HepG2 (cell line): ENCODE results near the gene PAM16. TPM values are rescaled to one million over a fixed set of nuclear protein-coding genes. Genes with fewer than 3 reads are reported as not detected.

Experiments
- ELF3 ChIP-seq: IDR thresholded peaks from 2 replicates; pipeline ENCODE4 v1.6.1; 2016; ENCODE audit warnings: missing genetic modification reagents, missing compliant biosample characterization
- GATAD2A ChIP-seq: IDR thresholded peaks from 2 replicates; pipeline ENCODE4 v1.6.1; 2016
- JUN ChIP-seq: sonication (generic); formaldehyde crosslinking; IDR thresholded peaks from 2 replicates; pipeline ENCODE4 v1.4.0; 2020; ENCODE audit warnings: mild to moderate bottlenecking, missing genetic modification reagents
- KAT7 ChIP-seq: IDR thresholded peaks from 2 replicates; pipeline ENCODE4 v1.6.1; 2018; ENCODE audit warnings: borderline replicate concordance, missing compliant biosample characterization
- NFKBIZ ChIP-seq: IDR thresholded peaks from 2 replicates; pipeline ENCODE4 v1.6.1; 2018; ENCODE audit warnings: missing genetic modification reagents, missing compliant biosample characterization
- PAX8 ChIP-seq: sonication (generic); formaldehyde crosslinking; IDR thresholded peaks from 2 replicates; pipeline ENCODE4 v1.8.0; 2022; ENCODE audit warnings: mild to moderate bottlenecking, missing genetic modification reagents, borderline replicate concordance
- PHF21A ChIP-seq: sonication (generic); formaldehyde crosslinking; IDR thresholded peaks from 2 replicates; pipeline ENCODE4 v1.5.0; 2020; ENCODE audit warnings: mild to moderate bottlenecking, missing genetic modification reagents
- POGZ ChIP-seq: sonication (generic); formaldehyde crosslinking; IDR thresholded peaks from 2 replicates; pipeline ENCODE4 v1.4.0; 2020; ENCODE audit warnings: mild to moderate bottlenecking, missing genetic modification reagents
- SMAD1 ChIP-seq: sonication (generic); formaldehyde crosslinking; IDR thresholded peaks from 2 replicates; pipeline ENCODE4 v1.4.0; 2020; ENCODE audit warnings: missing genetic modification reagents, low read depth, mild to moderate bottlenecking, borderline replicate concordance
- SNRNP70 ChIP-seq: fragments of 200-400 bp; formaldehyde crosslinking; IDR thresholded peaks from 2 replicates; pipeline ENCODE4 v1.6.1; 2017; ENCODE audit warnings: mild to moderate bottlenecking, low read depth, low read length, moderate library complexity
- TAF1 ChIP-seq: sonication (generic); formaldehyde crosslinking; IDR thresholded peaks from 2 replicates; pipeline ENCODE4 v1.4.0; 2020; ENCODE audit warnings: missing genetic modification reagents
- YEATS2 ChIP-seq: sonication (generic); formaldehyde crosslinking; IDR thresholded peaks from 2 replicates; pipeline ENCODE4 v1.4.0; 2020; ENCODE audit warnings: missing genetic modification reagents, borderline replicate concordance
- ZFP82 ChIP-seq: sonication (generic); formaldehyde crosslinking; IDR thresholded peaks from 2 replicates; pipeline ENCODE4 v1.5.1; 2020; ENCODE audit warnings: mild to moderate bottlenecking, missing genetic modification reagents, borderline replicate concordance
- ZNF253 ChIP-seq: sonication (generic); formaldehyde crosslinking; IDR thresholded peaks from 2 replicates; pipeline ENCODE4 v1.8.0; 2022; ENCODE audit warnings: mild to moderate bottlenecking, missing genetic modification reagents, borderline replicate concordance
- ZNF589 ChIP-seq: sonication (generic); formaldehyde crosslinking; conservative IDR thresholded peaks from 2 replicates; pipeline ENCODE4 v1.8.0; 2022; ENCODE audit warnings: mild to moderate bottlenecking, moderate library complexity, missing genetic modification reagents
- ZNF616 ChIP-seq: sonication (generic); formaldehyde crosslinking; IDR thresholded peaks from 2 replicates; pipeline ENCODE4 v1.5.0; 2020; ENCODE audit warnings: low read depth, mild to moderate bottlenecking, missing genetic modification reagents
- ZNF788 ChIP-seq: sonication (generic); formaldehyde crosslinking; IDR thresholded peaks from 2 replicates; pipeline ENCODE4 v1.5.0; 2020; ENCODE audit warnings: mild to moderate bottlenecking, missing genetic modification reagents, borderline replicate concordance
- polyA plus RNA-seq, 8 experiments: library from polyadenylated mRNA; depleted of rRNA in 3 of 8; stranded (reverse) in 7 of 8; unstranded in 1 of 8; fragments of >200 nt; fragmentation: Illumina TruSeq in 4 of 8; extraction: Trizol in 4 of 8; gene quantifications; 2 replicates each; pipeline versions ENCODE4 v1.2.1 to v1.2.3, GENCODE V29; 2011 to 2016; ENCODE audit warnings: low read depth in 4 of 8, missing spikeins in 1 of 8, mixed read lengths in 1 of 8; ENCODE audit not compliant: insufficient read depth in 1 of 8
- total RNA-seq, 5 experiments: library from RNA; depleted of rRNA; stranded (reverse); fragments of >200 nt; fragmentation: Illumina TruSeq; extraction: Trizol; gene quantifications; 2 replicates each; pipeline ENCODE4 v1.2.3, GENCODE V29; 2016; ENCODE audit warnings: low read depth in 1 of 5
- TF ChIP-seq, protein P1 (sequence below): sonication (generic); formaldehyde crosslinking; IDR thresholded peaks from 2 replicates; pipeline ENCODE4 v1.5.0; 2020; ENCODE audit warnings: mild to moderate bottlenecking, missing genetic modification reagents
- TF ChIP-seq, protein P2 (sequence below): IDR thresholded peaks from 2 replicates; pipeline ENCODE4 v1.6.1; 2016; ENCODE audit warnings: low read depth
- TF ChIP-seq, protein P3 (sequence below), 2 experiments: sonication (generic) in 1 of 2; formaldehyde crosslinking in 1 of 2; IDR thresholded peaks; 2 replicates each; pipeline versions ENCODE4 v1.6.1 to v1.9.0; 2014 to 2022; ENCODE audit warnings: antibody characterized with exemption in 1 of 2, borderline replicate concordance in 1 of 2, inconsistent platforms in 1 of 2, low read depth in 1 of 2, missing genetic modification reagents in 1 of 2

Gene PAM16
- total and polyA plus RNA-seq, 2 of the 13 experiments (the other 11 are each of a cell fraction or from before 2014, with no cell fraction given), result 51.5 to 51.8 TPM

DNA sequence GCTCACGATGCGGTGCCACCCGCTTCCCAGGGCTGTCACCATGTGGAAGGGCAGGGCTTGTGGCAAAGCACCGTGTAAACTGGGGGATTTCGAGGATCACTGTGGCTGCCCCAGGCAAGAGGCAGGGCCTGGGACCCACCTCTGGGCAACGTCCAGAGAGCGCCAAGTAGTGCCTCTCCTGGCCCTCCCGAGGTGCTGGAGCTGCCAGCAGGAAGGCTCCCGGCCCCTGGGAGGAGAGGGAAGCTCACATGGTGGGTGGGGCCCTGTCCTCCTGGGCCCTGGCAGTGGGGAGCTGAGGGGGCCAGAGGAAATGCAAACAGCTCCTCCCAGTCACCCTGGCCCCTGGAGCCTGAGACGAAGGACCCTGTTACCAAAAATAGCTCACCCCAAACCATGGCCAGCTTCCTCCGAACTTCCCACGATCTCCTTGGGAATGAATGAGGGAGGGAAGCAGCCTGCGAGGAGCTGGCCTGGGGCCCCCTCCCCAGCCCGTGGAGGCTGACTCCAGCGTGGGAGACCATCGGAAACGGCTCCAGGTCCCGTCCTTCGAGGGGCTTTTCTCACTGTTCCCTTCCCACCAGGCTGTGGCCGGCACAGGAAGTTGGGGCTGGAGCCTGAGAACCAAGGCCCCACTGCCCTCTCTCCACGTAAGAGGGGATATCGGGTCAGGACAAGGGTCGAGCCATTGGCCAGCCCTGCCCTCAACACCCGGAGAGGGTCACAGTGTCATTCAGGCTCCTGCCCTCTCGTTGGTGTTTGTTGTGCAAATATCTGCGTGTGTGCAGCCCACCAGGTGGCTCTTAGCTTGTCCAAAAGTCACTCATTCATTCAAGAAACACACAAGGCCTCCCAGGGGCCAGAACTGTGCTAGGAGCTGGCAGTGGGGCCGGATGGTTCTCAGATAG is 38.2 kb upstream of the PAM16 start (continued):
- TF ChIP-seq, protein P1, sequence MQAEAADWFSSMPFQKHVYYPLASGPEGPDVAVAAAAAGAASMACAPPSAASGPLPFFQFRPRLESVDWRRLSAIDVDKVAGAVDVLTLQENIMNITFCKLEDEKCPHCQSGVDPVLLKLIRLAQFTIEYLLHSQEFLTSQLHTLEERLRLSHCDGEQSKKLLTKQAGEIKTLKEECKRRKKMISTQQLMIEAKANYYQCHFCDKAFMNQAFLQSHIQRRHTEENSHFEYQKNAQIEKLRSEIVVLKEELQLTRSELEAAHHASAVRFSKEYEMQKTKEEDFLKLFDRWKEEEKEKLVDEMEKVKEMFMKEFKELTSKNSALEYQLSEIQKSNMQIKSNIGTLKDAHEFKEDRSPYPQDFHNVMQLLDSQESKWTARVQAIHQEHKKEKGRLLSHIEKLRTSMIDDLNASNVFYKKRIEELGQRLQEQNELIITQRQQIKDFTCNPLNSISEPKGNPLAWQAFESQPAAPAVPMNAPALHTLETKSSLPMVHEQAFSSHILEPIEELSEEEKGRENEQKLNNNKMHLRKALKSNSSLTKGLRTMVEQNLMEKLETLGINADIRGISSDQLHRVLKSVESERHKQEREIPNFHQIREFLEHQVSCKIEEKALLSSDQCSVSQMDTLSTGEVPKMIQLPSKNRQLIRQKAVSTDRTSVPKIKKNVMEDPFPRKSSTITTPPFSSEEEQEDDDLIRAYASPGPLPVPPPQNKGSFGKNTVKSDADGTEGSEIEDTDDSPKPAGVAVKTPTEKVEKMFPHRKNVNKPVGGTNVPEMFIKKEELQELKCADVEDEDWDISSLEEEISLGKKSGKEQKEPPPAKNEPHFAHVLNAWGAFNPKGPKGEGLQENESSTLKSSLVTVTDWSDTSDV (CRISPR knock-in tag), result no peak
- TF ChIP-seq PHF21A (CRISPR knock-in tag), result peak; percentile 61
- no peak for TF ChIP-seq SMAD1 (CRISPR knock-in tag)
- TF ChIP-seq PAX8 (CRISPR knock-in tag), result no peak
- no peak for TF ChIP-seq JUN (CRISPR knock-in tag)
- no peak for TF ChIP-seq YEATS2 (CRISPR knock-in tag)
- TF ChIP-seq, protein P2, sequence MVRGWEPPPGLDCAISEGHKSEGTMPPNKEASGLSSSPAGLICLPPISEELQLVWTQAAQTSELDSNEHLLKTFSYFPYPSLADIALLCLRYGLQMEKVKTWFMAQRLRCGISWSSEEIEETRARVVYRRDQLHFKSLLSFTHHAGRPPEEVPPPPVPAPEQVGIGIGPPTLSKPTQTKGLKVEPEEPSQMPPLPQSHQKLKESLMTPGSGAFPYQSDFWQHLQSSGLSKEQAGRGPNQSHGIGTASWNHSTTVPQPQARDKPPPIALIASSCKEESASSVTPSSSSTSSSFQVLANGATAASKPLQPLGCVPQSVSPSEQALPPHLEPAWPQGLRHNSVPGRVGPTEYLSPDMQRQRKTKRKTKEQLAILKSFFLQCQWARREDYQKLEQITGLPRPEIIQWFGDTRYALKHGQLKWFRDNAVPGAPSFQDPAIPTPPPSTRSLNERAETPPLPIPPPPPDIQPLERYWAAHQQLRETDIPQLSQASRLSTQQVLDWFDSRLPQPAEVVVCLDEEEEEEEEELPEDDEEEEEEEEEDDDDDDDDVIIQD (CRISPR knock-in tag), result no peak
- TF ChIP-seq SNRNP70, result no peak
- TF ChIP-seq, protein P3, sequence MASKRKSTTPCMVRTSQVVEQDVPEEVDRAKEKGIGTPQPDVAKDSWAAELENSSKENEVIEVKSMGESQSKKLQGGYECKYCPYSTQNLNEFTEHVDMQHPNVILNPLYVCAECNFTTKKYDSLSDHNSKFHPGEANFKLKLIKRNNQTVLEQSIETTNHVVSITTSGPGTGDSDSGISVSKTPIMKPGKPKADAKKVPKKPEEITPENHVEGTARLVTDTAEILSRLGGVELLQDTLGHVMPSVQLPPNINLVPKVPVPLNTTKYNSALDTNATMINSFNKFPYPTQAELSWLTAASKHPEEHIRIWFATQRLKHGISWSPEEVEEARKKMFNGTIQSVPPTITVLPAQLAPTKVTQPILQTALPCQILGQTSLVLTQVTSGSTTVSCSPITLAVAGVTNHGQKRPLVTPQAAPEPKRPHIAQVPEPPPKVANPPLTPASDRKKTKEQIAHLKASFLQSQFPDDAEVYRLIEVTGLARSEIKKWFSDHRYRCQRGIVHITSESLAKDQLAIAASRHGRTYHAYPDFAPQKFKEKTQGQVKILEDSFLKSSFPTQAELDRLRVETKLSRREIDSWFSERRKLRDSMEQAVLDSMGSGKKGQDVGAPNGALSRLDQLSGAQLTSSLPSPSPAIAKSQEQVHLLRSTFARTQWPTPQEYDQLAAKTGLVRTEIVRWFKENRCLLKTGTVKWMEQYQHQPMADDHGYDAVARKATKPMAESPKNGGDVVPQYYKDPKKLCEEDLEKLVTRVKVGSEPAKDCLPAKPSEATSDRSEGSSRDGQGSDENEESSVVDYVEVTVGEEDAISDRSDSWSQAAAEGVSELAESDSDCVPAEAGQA (IDR thresholded peaks at IDR 0.05; ENCODE audit: low read depth), result no peak
- TF ChIP-seq, protein P3 (CRISPR knock-in tag; IDR thresholded peaks at IDR 0.05; ENCODE audit: borderline replicate concordance), result no peak
- TF ChIP-seq ZNF253 (CRISPR knock-in tag), result no peak
- no peak for TF ChIP-seq ZNF589 (CRISPR knock-in tag)
- no peak for TF ChIP-seq KAT7 (CRISPR knock-in tag)
- no peak for TF ChIP-seq GATAD2A (CRISPR knock-in tag)
- TF ChIP-seq NFKBIZ, result no peak
- TF ChIP-seq ZFP82, result no peak
- no peak for TF ChIP-seq TAF1 (CRISPR knock-in tag)
- TF ChIP-seq ELF3 (CRISPR knock-in tag), result no peak
- no peak for TF ChIP-seq POGZ
- no peak for TF ChIP-seq ZNF788 (CRISPR knock-in tag)
- TF ChIP-seq ZNF616 (CRISPR knock-in tag), result no peak
